ENCODE results near the gene GRB10.

The GRB10 gene

GRCh38 chr7:50656141-50656895 lies 126.4 kb downstream of the GRB10 start:
- no peak for DNase-seq (ENCODE audit: low read depth in 3 of 3)

GRCh38 chr7:50655490-50655889 lies 127.2 kb downstream of the GRB10 start:
- no peak for DNase-seq (ENCODE audit: low read depth in 3 of 3)

DNA sequence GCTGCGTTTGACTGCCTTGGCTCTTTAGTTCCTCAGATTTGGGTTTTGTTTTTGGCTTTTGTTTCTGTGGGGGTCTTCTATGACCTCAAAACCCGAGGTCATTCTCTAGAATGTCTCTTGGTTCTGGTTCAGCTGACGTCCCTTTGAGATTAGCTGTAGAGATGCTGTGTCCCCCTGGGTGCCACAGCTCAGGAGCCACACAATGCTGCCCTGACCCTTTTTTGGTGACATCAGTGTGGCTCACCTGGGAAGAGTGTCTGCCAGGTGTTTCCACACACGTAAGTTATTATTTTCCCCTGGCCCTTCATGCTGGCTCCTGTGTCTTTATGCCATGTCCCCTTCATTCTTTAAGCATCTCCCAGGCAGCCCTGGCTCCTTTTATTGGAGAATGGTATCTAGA lies 127.7 kb downstream of the GRB10 start:
- DNase-seq (ENCODE audit: low read depth in 3 of 3), result no peak

GRCh38 chr7:50653981-50654425 lies 128.7 kb downstream of the GRB10 start:
- no peak for DNase-seq (ENCODE audit: low read depth in 3 of 3)

DNA sequence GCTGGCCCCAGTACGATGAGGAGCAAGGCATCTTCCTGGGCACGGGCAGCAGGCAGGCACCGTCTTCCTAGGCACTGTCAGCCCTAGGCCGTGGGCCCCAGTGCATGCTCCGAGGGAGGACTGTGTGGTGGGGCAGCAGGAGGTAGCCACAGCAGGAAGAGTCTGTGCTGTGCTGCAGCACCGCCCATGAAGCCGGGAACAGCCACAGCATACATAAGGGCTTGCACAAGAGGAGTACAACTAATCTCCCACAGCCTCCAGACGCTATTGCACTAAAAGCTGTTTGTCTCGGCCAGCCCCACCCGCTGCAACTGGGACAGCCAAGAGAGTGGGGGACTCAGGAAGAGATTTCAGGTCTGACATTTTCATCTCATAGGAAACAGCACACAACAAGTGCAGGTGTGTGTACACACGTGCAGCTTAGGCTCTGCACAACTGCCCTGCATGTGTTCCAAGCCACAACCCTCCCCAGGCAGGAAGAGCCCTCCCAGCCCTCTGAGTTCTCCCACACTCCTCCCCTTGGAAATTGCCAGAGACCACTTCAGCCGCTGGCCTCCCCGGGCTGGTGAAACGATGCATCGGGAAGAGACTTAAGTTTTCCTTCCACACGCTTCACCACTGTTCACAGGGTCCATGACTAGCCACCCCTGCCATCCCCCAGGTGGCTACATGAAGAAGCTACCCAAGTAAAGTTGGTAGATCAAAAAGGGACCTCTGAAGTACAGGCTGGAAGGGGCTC lies 129.4 kb downstream of the GRB10 start:
- DNase-seq (ENCODE audit: low read depth in 3 of 3), result no peak

GRCh38 chr7:50652400-50653125 lies 130.1 kb downstream of the GRB10 start:
- DNase-seq (ENCODE audit: low read depth in 3 of 3), result no peak

DNA sequence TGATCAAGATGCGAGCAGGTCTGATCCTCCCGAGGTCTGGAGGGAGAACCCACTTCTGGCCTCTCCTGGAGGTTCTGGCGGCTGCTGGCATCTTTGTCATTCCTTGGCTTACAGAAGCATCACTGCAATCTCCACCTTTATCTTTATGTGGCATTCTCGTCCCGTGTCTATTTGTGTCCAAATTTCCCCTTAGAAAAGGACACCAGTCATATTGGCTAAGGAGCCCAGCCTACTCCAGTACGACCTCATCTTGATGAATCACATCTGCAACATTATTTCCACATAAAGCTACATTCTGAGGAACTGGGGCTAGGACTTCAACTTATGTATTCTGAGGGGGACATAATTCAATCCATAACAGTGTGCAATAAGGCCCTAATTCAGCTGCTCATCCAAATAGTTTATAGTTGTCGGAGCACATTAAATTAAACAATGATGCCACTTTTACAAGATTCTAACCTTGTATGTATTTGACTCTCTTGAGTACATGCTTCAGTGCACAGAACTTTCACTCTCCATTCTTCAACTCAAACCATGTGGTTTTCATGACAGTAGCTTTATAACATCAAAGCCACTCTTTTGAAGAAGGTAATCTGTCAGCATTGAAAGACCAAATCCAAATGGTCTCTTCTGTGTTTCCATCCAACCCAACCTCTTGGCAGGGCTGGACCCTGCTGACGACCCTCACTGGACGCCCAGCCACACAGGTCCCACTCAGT lies 131.3 kb downstream of the GRB10 start:
- no peak for DNase-seq (ENCODE audit: low read depth in 3 of 3)

- DNase-seq (ENCODE audit: low read depth in 3 of 3), result no peak
Measured at GRCh38 chr7:50650057-50650664, 132.5 kb downstream of the GRB10 start.

DNA sequence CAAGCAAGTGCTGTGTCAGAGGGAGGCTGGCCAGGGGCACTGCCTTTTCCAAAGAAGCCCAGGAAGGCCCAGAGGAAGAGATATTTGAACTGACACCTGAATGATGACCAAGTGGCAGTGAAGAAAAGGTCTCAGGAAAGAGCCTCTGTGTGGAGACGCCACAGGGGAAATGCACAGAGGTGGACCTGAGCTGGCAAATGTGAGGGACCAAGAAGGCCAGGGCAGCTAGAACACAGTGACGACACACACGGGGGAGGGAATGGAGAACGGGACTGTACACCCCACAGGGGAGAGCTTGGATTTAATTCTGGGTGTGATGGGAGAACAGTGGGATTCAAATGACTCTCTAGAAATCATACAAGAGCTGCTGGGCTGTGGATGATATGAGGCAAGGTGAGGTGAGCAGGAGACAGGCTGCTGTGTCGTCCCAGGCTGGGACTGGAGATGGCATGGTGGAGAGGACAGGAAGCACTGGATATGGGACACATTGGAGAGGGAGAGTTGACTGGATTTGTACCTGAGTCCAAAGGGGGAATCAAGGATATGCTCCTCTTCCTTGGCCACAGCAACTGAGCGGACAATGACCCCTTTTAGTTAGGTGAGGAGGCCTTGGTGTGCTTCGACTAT lies 133.3 kb downstream of the GRB10 start:
- no peak for DNase-seq (ENCODE audit: low read depth in 3 of 3)

DNA sequence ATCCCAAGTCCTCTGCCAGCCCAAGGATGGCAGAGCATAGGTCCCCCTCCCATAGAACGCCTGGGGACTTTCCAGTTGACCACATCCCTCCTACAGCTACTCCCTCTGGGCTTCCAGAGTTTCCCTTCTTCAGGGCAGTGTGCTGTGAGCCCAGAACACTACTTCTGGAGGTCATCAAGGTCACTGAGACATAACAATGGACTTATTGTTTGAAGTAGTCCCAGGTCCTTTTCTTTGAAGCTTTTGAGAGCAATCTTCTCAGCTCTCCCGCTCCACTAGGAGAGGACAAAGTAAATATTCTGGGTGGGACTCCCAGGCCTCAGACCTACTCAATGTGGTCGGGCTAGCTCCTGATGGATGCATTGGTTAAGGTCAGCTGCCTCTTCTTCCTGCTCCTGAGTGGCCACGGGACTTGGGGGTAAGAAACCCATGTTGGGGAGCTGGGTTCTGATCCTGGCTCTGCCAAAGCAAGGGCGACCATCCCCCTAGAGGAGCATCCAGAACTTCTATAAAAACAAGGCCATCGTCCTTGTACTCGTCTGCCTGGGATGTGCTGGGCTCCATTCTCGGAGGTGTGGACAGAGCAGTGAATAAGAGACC lies 134.0 kb downstream of the GRB10 start:
- DNase-seq (ENCODE audit: low read depth in 3 of 3), result no peak

- DNase-seq (ENCODE audit: low read depth in 3 of 3), result no peak
Measured at GRCh38 chr7:50648076-50648475, 134.6 kb downstream of the GRB10 start.

DNA sequence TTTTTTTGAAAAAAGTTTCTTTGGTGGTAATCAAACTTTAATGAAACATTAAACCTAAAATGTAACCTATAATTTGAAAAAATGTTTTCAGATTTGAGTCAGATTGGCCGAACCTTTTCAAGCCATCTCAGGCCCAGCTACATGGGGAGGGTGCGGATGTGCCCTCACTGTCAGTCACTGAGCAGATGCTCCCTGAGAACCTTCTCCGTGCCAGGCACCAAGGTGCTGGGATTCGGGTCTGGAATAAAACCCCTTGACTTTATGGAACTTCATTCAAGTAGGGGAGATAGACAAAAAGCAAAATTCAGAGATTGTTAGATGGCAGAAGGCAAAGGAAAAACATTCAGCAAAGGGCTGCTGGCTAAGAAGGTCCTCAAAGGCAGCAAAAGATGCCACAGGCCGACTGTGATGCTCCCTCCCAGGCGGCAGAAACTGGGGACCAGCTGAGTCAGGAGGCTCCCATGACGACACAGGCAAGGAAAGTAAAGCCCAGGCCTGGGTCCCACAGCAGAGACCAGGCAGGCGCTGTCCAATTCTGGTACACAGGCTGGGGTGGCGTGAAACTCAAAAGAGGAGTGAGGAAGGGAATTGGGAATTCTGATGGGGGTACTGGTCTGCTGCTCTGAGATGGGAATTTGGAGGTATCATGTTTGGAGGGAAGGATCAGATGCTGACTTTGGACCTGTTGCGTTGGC lies 135.3 kb downstream of the GRB10 start:
- no peak for DNase-seq (ENCODE audit: low read depth in 3 of 3)

DNA sequence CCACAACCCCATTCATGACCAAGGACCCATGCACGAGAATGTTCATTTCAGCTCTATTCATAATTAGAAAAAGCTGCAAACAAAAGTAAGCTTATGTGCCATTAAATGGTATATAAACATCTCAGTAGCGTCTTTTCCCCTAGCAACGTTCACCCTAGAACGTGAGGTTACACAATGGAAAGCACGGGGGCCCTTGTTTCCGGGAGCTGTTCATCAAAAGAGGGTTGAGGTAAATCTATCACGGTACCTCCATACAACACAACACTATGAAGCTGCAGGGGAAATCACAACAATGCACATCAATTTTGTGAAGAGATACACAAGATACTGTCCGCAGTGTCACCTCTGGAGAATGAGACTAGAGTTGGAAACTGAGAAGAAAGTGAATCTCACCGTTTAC lies 136.6 kb downstream of the GRB10 start:
- no peak for DNase-seq (ENCODE audit: low read depth in 3 of 3)

- DNase-seq (ENCODE audit: low read depth in 3 of 3), result no peak
Measured at GRCh38 chr7:50645186-50645585, 137.5 kb downstream of the GRB10 start.

- no peak for DNase-seq (ENCODE audit: low read depth in 3 of 3)
Measured at GRCh38 chr7:50644586-50644985, 138.1 kb downstream of the GRB10 start.

- DNase-seq (ENCODE audit: low read depth in 3 of 3), result no peak
Measured at GRCh38 chr7:50644114-50644513, 138.6 kb downstream of the GRB10 start.

DNA sequence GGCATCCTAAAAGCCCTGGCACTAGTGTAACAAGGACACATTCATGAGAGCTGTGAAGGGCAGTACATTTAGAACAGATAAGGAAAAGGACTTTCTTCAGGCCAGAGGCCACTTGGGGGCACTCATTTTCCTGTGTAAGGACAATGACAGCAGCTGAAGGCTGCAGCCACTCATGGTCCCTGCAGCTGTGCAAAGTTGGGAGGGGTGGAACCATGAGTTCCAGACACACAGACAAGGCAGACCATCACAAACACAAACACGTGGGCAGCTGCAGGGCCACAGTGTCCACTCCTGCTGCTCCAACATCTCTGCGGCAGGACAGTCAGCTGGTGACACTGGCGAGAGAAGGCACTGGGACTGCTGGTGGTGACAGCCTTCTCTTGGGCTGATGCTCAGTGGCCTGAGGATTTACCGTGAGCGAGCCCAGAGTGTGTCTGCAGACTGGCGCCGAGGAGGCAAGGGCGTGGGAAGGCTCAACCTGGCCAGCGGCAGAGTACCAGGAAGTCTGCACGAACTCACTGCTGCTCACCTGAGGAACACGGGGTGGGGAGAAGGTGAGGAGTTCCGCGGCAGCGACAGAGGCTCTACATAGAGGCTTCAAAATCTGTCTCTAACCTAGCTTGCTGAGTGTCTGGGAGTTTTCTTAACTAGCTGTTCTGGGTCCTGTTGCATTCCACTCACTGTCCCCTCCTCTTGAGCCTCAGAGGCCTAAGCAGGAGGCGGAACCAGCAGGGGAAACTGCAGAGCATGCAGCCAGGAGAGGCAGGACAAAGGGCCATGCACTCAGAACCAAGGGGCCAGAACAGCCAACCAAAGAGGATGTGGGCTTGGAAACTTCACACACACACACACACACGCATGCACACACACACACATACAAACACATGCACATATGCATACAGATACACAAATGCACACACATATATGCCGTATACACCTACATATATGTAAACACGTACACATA lies 141.0 kb downstream of the GRB10 start:
- no peak for DNase-seq (ENCODE audit: low read depth in 3 of 3)

GRCh38 chr7:50640779-50641178 lies 141.9 kb downstream of the GRB10 start:
- no peak for DNase-seq (ENCODE audit: low read depth in 3 of 3)

DNA sequence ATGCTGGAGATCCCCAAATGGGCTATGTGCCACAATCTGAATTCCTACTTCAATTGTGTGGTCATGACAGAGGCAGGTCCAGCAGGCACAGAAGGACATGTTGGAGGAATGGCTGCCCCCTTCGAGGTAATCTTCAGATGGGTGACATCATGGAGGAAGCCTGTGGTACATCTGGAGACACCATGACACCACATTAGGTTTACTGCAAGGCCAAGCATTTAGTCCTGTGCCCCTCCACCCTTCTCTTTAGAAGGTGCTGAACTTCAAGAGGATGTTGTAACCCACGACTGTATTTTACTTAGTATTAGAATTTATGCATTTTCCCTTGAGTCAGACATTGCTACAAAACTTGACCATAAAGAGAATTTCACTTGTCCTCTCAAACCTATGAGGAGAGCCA lies 142.4 kb downstream of the GRB10 start:
- no peak for DNase-seq (ENCODE audit: low read depth in 3 of 3)

Data from stimulated activated CD4-positive, alpha-beta T cell treated with anti-CD3 and anti-CD28 coated beads, TNF-alpha, amount 100 ng/mL, for 48 hours (primary cell).